ENCODE data around the gene JAKMIP3.

The JAKMIP3 gene

DNA sequence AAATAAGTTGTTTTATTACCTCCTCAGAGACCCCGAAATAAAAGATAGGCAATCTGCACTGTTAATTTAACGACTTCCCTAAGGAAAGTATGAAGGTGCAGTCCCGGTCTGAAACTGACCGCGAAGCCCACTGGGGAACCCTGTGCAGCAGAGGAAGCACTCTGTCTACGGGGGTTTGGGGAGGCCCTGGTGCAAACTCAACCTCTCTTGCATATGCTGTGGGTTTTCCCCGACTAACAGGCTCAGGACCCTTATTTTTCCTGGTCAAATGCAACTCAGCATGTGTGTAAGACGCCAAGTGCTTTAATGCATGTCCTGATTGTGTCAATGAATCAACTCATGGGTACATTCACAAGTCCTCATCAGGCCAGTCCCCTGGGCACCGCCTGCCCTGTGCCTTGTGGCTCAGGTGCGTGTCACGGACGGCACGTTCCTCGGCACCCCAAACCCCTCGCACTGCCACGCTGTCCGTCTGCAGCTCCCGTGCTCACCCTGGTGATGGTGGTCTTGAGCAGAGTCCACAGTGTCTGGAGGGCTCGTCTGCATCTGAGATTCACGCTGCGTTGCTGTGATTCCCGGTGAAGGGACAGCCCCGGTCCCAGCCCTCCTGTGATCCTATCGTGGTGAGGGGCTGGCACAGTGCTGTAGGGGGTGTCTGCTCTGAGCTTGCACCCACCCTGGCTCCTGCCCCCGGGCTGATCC, 33.8 kb downstream of the JAKMIP3 start:
- no peak for DNase-seq

DNA sequence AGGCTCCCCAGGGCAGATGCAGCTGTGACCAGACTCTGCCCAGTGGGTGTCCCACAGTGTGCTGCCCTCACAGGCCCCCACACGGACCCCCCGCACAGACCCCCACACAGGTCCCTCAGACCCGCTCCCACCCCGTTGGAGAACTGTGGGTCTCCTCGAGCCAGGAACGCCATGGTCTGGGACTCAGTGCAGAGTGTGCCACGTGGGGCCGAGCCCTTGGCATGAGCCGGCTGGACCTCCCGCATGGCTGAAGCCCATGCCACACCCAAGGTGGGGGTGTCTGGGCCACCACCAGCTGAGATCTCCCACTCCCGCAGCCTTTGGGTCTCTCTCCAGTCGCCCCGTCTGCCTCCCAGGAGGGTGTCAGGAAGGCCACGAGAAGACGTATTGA, 34.3 kb downstream of the JAKMIP3 start:
- no peak for DNase-seq

DNA sequence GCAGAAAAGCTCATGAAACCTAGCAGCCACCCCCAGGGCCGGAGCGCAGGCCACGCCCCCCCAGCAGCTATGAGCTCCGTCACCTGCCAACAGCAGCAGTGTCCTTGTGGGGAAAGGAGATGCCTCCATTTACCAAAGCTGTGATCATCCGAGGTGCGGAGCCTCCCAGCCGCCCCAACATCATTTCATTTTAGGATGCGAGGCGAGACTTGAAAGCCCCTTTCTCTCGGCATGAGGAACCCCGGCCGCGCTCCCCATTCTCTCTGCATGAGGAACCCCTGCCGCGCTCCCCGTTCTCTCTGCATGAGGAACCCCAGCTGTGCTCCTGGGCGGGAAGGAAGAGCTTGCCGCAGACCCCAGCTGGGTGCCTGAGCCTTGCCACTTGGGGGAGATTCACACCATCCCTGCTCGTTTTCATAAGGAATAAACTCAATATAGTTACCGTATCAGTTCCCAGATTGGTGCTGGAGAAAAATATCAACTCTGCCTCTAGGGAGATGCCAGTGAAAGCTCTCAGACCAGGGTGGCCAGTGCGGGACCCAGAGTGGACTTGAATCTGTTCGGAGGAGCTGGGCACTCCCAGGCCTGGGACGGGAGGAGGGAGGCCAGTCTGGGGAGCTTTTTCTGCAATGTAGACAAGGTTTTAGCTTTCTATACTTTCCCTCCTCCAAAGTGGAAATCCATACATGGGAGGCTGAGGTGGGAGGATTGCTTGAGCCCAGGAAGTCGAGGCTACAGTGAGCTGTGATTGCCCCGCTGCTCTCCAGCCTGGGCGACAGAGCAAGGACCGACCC, 35.0 kb downstream of the JAKMIP3 start:
- DNase-seq: no peak

DNA sequence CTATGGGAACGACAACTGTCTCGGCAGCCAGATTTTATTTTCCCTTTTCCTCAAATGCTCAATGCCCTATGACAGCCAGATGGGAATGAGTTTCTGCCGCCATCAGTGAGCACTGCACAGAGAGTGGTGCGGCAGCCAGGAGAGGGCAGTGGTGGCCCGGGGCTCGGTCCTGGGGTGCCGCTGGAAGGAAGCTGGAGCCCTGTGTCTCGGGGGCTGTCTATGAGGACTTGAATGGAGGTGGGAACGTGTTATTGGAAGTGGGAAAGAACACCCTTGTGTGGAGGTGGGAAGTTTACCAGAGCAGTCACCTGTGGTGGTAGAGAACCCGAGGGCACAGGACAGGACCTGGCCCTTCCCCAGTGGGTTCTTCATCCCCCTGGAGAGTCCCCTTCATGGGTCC, 35.8 kb downstream of the JAKMIP3 start:
- no peak for DNase-seq

DNA sequence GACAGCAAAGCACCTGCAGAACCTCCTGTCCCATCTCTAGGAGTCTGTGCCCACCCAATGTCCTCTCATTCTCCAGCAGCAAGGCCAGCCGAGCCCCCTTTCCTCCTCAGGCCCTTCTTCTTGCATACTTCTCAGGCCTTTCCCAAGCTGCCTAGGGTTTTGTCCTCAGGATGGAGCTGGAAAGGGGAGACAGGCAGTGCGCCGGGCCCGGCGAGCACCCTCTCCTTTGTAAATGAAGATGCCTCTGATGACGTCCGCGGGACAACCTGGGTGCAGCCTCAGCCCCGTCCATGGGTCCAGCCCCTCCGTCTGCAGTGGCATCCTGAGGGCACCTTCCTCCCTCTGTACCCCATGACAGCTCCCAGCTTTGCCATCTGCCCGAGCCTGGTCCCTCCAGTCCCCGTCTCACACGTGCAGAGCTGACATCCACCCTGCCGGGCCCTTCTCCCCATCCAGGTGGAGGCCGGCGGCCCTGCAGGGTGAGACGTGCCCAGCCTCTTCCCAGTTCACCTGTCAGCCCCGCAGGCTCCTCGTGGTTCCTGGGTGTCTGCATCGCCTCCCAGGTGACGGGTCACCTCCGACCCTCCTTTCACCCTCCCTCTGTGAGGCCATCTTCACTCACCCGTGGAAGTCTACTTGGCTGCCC, 36.4 kb downstream of the JAKMIP3 start:
- DNase-seq: no peak

DNA sequence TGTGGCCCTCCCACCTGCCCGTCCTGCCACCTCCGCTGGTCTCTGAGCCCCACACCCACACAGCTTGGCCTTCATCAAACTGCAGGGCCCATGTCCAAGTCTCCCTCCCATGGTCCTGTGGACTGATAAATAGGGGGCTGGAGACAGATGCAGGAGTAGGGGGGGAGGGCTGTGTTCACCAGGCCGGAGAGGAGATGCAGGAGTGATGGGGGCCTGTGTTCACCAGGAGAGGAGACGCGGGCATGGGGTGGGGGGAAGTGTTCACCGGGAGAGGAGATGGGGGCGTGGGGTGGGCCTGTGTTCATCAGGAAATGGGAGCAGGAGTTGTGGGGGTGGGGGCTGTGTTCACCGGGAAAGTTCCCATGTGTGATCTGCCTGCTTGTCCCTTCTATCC, 37.0 kb downstream of the JAKMIP3 start:
- DNase-seq: no peak

DNA sequence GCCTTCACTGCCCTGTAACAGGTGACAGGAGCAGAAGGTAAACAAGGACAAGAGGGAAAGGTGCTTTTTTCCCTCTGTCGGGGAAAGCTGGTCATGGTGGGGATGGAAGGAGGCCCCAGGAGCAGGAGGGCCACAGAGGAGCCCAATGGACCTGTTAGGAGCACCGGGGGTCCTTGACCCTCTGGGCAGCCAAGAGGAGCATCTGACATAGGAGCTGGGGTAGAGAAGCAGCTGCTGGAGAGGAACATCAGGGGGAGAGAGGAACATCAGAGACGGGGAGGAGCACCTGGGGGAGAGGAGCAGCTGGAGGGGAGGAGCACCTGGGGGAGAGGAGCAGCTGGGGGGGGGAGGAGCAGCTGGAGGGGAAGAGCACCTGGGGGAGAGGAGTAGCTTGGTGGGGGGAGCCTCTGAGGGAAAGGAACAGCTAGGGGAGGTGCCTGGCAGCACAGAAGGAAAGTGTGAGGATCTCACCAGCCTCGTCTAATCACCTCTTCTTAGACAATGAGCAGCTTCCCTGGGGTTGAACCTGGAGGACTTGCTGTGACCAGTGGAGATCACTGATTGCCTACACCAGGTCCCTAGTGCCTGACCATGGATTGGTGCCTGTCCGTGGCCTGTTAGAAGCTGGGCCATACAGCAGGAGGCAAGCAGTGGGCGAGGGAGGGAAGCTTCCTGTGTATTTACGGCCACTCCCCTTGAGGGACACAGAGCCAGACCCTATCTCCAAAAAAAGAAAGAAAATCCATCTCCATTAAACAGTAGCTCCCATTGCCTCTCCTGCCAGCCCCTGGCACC, 37.6 kb downstream of the JAKMIP3 start:
- DNase-seq: no peak

DNA sequence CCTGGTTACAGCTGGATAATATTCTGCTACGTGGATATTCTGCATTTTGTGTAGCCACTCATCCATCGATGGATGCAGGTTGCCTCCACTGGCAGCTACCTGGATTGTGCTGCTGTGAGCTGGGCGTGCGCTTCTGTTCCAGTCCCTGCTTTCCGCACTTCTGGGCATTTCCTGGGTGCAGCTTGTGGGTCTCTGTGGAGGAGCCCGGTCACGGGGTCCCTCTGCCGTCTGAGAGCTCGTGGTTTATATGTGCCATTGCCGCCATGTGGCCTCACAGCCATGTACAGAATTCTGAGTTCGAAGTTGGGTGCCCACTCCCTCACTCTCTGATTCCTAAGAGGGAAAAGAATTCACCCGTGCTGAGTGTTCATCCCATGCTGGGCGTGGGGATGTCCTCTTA, 38.3 kb downstream of the JAKMIP3 start:
- DNase-seq: no peak

DNA sequence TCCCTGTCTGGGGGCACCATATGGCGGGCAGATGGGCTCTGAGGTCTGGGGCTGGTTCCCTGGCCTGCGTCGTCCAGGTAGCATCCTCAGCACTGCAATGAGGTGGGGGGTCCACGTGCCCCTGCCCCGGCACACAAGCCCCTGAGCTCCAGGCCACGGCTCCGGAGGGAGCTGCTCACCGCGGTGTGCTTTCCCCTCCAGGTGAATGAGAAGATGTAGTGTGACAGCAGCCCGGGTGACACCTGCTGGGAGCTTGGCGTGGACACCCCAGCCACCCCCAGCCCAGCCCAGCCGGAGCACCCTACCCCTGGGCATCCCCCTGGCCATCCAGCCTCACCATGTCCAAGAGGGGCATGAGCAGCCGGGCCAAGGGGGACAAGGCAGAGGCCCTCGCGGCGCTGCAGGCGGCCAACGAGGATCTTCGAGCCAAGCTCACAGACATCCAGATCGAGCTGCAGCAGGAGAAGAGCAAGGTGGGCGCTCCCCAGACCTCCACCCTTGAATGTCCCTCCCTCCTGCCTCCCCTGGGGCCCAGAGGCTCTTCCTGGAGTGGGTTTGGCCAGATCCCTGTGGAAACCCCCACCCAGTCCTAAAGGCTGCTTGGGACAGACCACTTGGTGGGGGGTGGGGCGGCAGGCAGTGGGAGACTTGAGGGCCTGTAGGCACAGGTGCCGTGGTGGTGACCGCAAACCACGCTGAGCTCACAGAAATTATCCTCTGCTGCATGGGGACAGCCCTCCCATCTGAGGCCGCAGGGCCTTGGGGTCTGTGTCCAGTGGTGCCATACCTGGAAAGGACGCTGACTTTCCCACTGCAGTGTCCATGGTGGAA, 38.9 kb downstream of the JAKMIP3 start:
- DNase-seq: no peak

DNA sequence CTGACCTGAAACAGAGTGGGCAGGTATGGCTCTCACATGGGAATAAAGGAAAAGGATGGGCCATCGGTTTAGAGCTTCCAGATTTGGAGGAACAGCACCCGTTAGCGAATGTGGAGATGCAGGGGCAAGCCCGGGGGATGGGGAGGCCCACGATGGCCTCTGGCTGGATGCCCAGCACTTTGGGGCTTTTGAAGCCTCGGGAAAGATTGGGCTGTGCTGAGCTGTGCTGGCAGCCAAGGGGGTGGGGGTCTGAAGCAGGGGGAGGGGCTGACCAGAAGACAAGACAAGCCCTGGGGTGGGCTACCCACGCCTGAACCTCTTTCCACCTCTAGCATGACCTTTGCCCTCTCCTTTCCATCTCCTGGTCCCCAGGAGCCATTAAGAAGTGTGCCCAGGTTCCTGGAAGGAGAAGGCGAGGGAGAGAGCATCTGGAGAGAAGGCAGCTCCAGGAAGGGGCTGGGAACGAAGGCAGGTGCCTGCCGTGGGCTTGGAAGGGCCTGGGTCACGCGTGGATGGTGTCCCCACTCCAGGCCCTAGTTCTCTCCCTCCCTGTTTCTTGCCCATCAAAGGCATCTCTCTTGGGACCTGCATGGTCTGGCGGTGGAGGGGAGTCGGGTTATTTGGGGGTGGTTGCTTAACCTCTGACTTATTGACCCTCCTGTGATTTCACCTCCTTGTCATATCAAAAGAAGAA, 39.7 kb downstream of the JAKMIP3 start:
- no peak for DNase-seq

DNA sequence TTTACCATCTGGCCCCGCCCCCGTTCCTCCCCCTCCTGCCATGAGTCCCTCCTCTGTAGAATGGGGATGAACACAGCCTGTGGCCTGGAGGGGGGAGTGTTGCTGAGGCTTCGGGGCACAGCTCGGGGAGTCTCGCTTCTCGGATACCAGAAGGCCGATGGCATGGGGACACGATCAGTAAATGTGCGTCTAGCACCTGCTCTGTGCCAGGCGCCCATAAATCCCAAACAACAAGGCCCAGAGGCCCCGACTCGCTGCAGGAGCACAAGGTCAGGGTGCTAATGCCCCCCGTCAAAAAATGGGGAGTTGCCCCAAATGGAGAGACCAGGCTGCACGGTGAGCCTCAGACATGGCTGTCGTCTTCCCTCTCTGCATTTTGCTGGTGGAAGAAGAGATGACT, 40.7 kb downstream of the JAKMIP3 start:
- DNase-seq: no peak

DNA sequence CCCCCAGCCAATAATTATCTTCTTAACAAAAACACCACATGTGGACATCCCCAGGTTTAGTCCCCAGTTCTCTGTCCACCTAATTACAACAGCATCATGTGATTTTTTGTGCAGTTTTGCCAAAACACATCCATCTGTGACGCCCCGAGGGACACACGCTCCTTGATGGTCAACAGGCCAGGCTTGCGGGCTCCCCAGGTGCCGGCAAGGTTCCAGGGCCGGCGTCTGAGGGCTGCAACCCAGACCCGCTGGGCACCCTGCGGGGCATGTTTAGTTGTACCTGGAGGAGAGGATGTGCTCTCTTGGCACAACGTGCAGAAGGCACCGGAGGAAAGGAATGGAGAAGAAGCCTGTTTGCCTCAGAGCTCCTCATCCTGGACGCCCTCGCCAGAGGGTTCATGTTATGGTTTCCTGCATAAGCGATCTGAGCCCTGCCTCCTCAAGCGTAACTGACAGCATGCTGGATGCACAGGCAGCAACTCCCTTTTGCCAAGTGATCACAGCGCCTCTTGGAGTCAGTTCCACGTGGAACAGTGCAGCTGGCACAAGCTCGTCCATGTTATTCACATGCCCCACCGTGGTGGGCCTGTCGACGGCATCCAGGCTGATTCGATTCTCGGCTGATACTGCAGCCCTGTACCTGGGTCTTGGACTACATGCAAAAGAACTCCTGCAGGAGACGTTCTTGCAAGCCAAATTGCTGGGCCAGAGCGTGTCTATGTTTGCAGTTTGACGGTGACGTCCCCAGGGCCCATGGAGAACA, 41.6 kb downstream of the JAKMIP3 start:
- no peak for DNase-seq

DNA sequence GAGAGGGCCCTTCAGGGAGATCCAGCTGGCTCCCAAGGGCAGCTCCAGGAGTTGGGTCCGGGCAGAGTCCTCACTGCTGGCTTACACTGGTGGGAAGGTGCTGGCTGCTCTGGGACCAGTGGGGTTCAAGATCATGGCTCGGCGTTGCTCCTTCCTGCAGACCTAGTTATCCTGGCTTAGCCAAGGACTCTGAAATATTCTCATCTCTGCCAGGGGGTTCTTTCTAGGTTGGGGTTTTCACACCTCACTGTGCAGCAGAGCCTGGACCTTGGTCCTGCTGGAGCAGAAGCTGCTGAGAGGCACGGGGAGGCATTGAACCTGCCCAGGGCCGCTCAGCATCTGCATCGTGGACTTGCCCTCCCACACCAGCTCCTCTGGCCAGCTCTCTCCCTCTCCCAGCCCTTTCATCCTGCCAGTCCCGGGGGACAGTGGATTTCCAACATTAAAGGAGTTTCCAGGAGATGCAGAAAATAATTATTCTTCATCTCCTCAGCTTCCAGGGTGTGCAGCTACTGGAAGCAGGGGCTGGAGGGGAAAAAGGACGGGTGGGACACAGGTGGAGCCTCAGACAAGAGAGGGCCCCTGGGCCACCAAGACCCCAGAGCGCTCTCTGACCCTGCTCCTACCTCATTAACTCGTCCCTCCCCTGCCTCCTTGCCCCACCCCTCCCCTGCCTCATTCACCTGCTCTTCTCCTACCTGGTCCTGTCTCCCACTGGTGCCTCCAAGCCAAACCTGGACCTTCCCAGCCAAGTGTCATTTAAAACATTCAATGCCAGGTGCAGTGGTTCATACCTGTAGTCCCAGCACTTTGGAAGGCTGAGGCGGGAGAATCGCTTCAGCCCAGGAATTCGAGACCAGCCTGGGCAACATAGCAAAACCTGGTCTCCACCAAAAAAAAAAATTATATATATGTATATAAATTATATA, 42.5 kb downstream of the JAKMIP3 start:
- DNase-seq: no peak

DNA sequence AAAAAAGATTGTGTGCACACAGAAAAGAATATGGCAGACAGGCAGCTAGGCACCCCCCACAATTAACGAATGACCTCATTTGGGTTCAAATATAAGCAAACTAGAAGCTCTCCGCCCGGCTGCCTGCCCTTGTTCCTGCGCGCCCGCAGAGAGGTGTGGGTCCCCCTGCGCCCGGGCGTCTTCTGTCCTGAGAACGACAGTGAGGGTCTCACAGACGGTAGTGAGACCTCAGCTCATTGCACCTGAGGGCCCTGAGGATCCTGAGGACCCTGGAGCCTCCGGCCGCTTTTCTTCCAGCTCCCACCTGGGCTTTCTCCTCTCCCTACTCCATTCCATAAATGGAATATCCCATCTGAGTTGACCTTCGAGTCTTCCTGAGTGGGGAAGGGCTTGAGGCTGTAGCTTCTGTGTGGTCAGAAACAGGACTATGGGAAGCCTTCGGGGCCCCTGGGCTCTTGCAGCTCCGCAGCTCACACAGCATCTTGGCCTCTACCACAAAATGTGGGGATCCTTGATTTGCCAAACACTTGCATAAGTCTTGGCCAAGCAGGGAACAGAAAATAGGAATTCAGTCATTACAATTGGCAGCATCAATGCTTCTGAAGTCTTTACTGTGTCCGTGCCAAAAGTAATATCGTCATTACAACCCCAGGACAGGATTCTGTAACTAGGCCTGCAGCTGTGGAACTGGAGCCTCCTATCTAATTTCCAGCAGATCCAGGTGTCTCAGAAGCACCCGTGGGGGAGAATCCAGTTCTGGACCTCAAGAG, 43.8 kb downstream of the JAKMIP3 start:
- no peak for DNase-seq

DNA sequence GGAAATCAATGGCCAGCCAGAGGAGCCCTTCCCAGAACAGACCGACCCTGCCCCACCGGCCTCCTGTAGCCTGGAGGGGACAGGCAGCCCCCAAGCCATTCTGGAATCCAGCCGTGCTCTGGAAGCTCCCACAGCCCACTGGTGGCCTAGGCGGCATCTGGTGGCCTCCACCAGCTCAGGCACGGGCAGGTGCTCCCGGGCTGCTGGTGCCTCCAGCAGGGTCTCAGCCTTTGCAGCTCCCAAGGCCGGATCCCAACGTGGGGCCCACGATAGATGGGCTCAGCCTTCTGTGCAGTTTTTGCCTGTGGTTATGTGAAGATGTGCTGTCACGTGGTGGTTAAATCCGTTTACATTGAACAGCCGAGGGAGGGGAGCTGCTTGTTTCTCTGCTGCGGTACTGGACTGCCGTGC, 44.4 kb downstream of the JAKMIP3 start:
- DNase-seq: no peak

DNA sequence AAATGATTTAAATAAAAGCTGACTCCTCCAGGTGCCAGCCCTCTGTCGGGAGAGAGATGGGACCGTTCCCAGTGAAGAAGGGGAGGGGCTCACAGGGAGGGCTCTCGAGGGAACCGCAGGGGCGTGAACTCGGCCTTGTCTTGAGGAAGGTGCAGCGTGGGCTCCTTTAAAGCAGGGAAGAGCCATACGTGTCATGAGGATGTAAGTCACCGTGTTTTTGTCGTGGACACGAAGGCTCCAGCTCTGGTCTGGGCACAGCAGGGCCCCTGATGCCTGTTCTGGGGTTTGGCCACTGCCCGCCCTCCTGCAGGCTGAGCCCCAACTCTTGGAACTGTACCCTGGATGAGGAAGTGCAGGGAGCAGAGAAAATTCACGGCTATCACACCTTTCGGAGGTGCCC, 45.0 kb downstream of the JAKMIP3 start:
- DNase-seq: no peak

DNA sequence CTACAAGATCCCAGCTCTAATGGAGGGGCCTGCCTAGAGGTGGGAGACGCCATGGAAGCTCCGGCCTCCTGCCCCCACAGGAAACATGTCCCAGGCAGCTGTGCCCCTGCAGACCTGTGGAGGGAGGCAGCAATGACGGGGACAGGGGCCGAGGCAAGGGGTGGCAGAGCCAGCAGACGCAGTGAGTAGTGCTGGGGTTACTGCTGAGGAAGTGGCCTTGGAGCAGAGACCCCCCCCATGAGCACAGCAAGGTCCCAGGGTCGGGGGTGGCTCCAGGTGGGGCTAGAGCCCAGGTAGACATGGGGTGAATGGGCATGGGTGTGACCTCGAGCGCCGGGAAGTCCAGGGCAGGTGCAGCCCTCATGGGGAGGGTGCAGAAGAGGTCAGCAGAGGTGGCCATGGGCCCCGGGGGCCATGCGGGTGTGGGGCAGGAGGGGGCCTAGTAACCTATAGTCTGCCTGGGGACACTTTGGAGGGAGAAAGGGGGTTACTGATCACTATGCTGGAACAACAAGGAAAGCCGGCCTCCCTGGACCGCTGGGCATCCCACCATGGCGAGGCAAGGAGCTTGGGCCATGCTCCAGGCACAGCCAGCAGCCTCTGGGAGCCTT, 45.5 kb downstream of the JAKMIP3 start:
- no peak for DNase-seq

DNA sequence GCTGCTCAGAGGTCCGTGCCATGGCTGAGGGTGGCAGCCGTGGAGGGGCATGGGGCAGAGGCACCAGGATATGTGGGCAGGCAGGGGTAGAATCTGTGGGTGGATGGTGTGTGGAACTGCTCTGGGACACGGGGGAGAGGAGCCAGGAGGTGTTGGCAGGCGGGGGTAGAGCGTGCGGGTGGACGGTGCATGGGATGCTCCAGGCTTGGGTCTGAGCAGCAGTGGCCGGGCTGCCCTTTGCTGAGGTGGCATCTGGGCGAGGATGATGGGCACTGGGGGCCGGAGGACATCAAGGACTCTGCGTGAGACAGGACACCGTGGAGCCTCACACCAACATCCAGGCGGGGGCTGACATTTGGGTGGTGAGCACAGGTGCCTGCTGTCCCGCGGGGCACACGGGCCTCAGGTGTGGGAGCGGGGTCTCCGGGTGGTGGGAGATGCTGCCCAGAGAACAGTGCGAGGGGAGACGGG, 46.2 kb downstream of the JAKMIP3 start:
- DNase-seq: no peak
